ENCODE measurements around the gene AGPAT3. TPM values are rescaled to one million over a fixed set of nuclear protein-coding genes. Genes with fewer than 3 reads are reported as not detected.

AGPAT3 gene
- total RNA-seq, 1 donor from 2014 or later: 7.8 TPM

DNA sequence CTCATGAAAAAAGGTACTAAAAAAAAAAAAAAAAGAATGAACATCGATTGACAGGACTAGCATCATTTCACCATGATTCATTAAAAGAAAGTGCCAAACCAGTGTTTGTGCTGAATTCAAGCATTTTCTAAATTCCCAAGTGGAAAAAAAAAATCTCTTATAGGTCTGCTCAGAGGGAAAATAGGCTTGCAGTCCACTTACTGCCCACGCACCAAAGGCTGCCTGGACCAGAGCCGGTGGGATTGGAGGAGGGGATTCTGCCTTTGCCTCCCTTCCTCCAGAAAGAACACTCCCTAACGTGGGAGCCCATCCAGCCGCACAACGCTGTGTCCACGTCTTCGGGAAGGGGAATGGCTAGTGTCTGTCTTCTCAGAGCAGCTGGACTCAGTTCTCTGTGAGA is 141.6 kb downstream of the AGPAT3 start:
- Histone ChIP-seq H3K9me3 (ENCODE audit: low read depth) (no peaks in the 10 kb centered on the region), H3K4me3 (no peak overlapping the region), H3K4me2 (no peak overlapping the region), H3K79me2 (ENCODE audit: low read depth) (peaks cover 6% of the 10 kb centered on the region), H3K27me3 (no peaks in the 10 kb centered on the region), H4K20me1 (ENCODE audit: low read depth) (no peaks in the 10 kb centered on the region), H3K4me1 (peaks cover 10% of the 10 kb centered on the region), H2AFZ (replicated peaks) (no peak overlapping the region), H3K27ac (no peak overlapping the region), H3K36me3 (no peaks in the 10 kb centered on the region), H3K9ac (no peak overlapping the region), H3F3A (ENCODE audit: low read depth) (peaks cover 15% of the 10 kb centered on the region)
- Mint-ChIP-seq H3K4me1 (peaks cover 11% of the 10 kb centered on the region), H3K27ac (no peak overlapping the region), H3K27me3 (ENCODE audit: insufficient read depth, low read depth) (peaks cover 4% of the 10 kb centered on the region), H3K36me3 (no peaks in the 10 kb centered on the region), H3K4me3 (no peak overlapping the region), H3K9me3 (no peaks in the 10 kb centered on the region)
- TF ChIP-seq CTCF (IDR thresholded peaks at IDR 0.05) (no peak), EZH2phosphoT487 (IDR thresholded peaks at IDR 0.05) (no peak), EZH2 (IDR thresholded peaks at IDR 0.05) (no peak)
- DNase-seq (ENCODE audit: low spot score): no peak

- Histone ChIP-seq H3K9ac (no peak overlapping the region), H3K79me2 (ENCODE audit: low read depth) (peaks cover 34% of the 10 kb centered on the region), H3K9me3 (ENCODE audit: low read depth) (no peaks in the 10 kb centered on the region), H3K27ac (no peak overlapping the region), H4K20me1 (ENCODE audit: low read depth) (peaks cover 28% of the 10 kb centered on the region), H3K27me3 (no peaks in the 10 kb centered on the region), H3K4me3 (peak overlapping the region; percentile 89), H3F3A (ENCODE audit: low read depth) (peaks cover 28% of the 10 kb centered on the region), H3K36me3 (no peaks in the 10 kb centered on the region), H3K4me2 (peak overlapping the region; percentile 99), H2AFZ (replicated peaks) (no peak overlapping the region), H3K4me1 (peaks cover 23% of the 10 kb centered on the region)
- H3K4me3 Mint-ChIP-seq: peak overlapping the region; percentile 92
- no peak overlapping the region for H3K27ac Mint-ChIP-seq
- peaks cover 7% of the 10 kb centered on the region for H3K27me3 Mint-ChIP-seq (ENCODE audit: insufficient read depth, low read depth)
- H3K4me1 Mint-ChIP-seq: peaks cover 24% of the 10 kb centered on the region
- H3K9me3 Mint-ChIP-seq: no peaks in the 10 kb centered on the region
- no peak for TF ChIP-seq EZH2 (IDR thresholded peaks at IDR 0.05)
- TF ChIP-seq EZH2phosphoT487 (IDR thresholded peaks at IDR 0.05): no peak
- peak; percentile 48 for DNase-seq (ENCODE audit: low spot score)
- no peaks in the 10 kb centered on the region for H3K36me3 Mint-ChIP-seq
Measured at GRCh38 chr21:44010429-44010828, 145.4 kb downstream of the AGPAT3 start.

DNA sequence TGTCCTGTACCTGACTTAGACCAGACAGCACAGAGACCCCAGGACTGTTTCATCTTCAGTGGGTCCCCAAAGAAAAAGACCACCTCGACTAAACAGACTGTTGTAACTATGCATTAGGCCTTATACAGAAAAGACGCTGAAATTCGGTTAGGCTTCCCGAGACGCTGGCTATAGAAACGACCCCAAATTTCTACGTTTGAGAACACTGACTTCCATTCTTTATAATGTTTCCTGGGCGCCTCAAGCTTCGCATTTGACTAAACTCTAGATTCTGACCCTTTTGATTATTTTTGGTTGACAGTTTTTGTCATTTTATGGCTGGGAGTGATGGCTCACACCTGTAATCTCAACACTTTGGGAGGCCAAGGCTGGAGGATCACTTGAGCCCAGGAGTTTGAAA is 146.1 kb downstream of the AGPAT3 start:
- H3K4me1 ChIP-seq: peaks cover 23% of the 10 kb centered on the region
- H3K4me1 Mint-ChIP-seq: peaks cover 26% of the 10 kb centered on the region
- peak overlapping the region; percentile 89 for H3K4me3 ChIP-seq
- no peaks in the 10 kb centered on the region for H3K9me3 ChIP-seq (ENCODE audit: low read depth)
- TF ChIP-seq CTCF (IDR thresholded peaks at IDR 0.05) (no peak), EZH2 (IDR thresholded peaks at IDR 0.05) (no peak)
- H3K36me3 ChIP-seq: no peaks in the 10 kb centered on the region
- H3K9me3 Mint-ChIP-seq: no peaks in the 10 kb centered on the region
- H3K27me3 ChIP-seq: no peaks in the 10 kb centered on the region
- no peak overlapping the region for H3K9ac ChIP-seq
- H4K20me1 ChIP-seq (ENCODE audit: low read depth): peaks cover 32% of the 10 kb centered on the region
- peak overlapping the region; percentile 99 for H3K4me2 ChIP-seq
- H3K27ac Mint-ChIP-seq: peak overlapping the region; percentile 62
- peak overlapping the region; percentile 92 for H3K4me3 Mint-ChIP-seq
- no peak overlapping the region for H2AFZ ChIP-seq (replicated peaks)
- peaks cover 4% of the 10 kb centered on the region for H3K27me3 Mint-ChIP-seq (ENCODE audit: insufficient read depth, low read depth)
- no peaks in the 10 kb centered on the region for H3K36me3 Mint-ChIP-seq
- H3K79me2 ChIP-seq (ENCODE audit: low read depth): peaks cover 41% of the 10 kb centered on the region
- H3F3A ChIP-seq (ENCODE audit: low read depth): peaks cover 28% of the 10 kb centered on the region
- H3K27ac ChIP-seq: peak overlapping the region; percentile 79
- DNase-seq (ENCODE audit: low spot score): no peak

DNA sequence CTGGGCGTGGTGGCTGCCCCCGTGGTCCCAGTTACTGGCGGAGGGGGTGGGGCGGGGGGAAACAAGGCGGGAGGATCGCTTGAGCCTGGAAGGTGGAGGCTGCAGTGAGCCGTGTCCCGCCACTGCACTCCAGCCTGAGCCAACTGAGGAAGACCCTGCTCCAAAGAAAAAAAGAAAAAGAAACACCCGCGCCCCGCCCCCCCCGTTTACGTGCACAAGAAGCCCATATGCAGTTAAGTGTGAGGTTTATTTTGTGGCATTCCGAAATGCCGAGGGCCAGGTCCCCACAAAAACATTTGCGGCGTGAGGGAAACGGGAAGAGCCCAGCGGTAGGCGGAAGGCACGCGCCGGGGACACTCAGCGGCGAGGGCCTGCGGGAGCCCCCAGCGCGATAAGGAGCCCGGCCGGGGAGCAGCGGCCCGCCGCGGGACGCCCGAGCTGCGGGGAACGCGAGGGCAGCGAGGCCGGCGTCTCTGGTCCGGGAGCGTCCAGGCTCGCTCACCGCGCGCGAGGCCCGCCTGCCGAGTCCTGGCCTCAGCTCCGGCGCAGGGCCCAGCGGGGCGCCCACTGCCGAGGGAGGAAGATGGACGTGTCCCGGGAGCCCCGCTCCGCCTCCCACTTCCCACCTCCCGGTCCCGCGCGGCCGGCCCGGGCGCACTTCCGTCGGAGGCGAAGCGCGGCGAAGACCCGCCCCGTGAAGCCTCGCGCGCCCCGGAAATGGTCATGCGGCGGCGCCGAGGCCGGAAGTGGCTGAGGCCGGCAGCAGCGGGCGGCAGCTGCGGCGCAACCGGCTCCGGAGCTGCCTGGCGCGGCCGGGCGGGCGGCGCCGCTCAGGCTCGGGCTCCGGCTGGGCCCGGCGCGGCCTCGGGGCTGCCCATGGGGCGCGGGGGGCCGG is 146.8 kb downstream of the AGPAT3 start, which contains the start of gene TRAPPC10:
TSS of gene TRAPPC10 (plus strand) at position 731 of the 895 bp plus-strand sequence. CDS start 185 bp downstream, outside the sequence.
- H3K27ac Mint-ChIP-seq: peak within 1 kb of the TSS; percentile 64
- peak within 1 kb of the TSS; percentile 93 for H3K4me3 Mint-ChIP-seq
- peak; percentile 92 for DNase-seq (ENCODE audit: low spot score)
- no peaks in the 10 kb centered on the region for H3K27me3 ChIP-seq
- peak within 1 kb of the TSS; percentile 99 for H3K4me2 ChIP-seq
- peaks cover 23% of the 10 kb centered on the region for H3K4me1 Mint-ChIP-seq
- no peaks in the 10 kb centered on the region for H3K9me3 Mint-ChIP-seq
- H3K36me3 ChIP-seq: no peaks in the 10 kb centered on the region
- peaks cover 48% of the 10 kb centered on the region for H3K79me2 ChIP-seq (ENCODE audit: low read depth)
- H3F3A ChIP-seq (ENCODE audit: low read depth): peaks cover 28% of the 10 kb centered on the region
- H3K4me3 ChIP-seq: peak within 1 kb of the TSS; percentile 89
- peaks cover 23% of the 10 kb centered on the region for H3K4me1 ChIP-seq
- TF ChIP-seq EZH2phosphoT487 (IDR thresholded peaks at IDR 0.05) (no peak), CTCF (IDR thresholded peaks at IDR 0.05) (no peak), EZH2 (IDR thresholded peaks at IDR 0.05) (no peak)
- peaks cover 32% of the 10 kb centered on the region for H4K20me1 ChIP-seq (ENCODE audit: low read depth)
- H3K9ac ChIP-seq: peak within 1 kb of the TSS; percentile 95
- H3K27me3 Mint-ChIP-seq (ENCODE audit: insufficient read depth, low read depth): peaks cover 4% of the 10 kb centered on the region
- peak within 1 kb of the TSS; percentile 92 for H3K27ac ChIP-seq
- no peaks in the 10 kb centered on the region for H3K9me3 ChIP-seq (ENCODE audit: low read depth)
- H2AFZ ChIP-seq (replicated peaks): peak within 1 kb of the TSS; percentile 71
- no peaks in the 10 kb centered on the region for H3K36me3 Mint-ChIP-seq
